HFF-Myc (cell line): Measurements from ENCODE around the gene SPIN2A.
"Not testable (repeated sequence)": the region's sequence is repeated elsewhere in the genome, so short reads cannot be mapped to it uniquely, and the experiment has no call there.

Experiments used
- DNase-seq: peaks from one replicate; pipeline ENCODE4 v3.0.0-alpha.2; 2011; ENCODE audit warnings: low read depth; ENCODE audit errors: extremely low read depth
- H3K4me3 ChIP-seq: replicated peaks from 2 replicates; pipeline ENCODE4 v1.5.1; 2011; ENCODE audit warnings: low read depth, mild to moderate bottlenecking, control low read depth, low read length
- TF ChIP-seq, protein P1 (sequence below): IDR thresholded peaks from 2 replicates; pipeline ENCODE4 v1.5.1; 2012; ENCODE audit warnings: mild to moderate bottlenecking, low read depth, low read length, control low read depth; ENCODE audit errors: missing control alignments

SPIN2A gene

DNA sequence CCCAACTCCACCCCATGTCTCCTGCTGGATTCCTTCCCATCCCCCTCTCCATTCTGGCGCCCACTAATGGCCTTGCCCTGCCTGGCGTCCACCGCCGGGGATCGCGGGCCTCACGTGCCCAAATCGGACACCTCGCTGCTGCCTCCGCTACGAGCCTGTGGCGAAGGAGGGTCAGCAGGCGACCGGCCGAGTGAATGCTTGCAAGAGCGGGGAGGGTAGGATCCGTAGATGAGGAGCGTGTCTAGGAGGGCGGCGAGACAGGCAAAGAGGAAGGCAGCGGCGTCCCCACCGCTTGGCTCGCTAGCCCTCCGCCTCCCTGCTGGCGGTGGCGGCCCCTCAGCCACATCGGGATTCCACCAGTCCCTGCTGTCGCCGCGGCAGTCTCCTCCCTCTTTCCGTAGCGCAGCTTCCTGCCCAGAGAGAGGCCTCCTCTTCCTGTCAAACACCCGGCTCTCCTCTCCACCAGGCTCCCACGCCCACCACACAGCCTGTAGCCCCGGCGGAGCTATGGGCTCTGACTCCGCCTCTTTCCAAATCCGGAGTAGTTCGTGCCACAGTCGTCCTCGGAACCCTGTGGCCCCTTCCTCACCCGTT is 15.9 kb downstream of the SPIN2A start, which contains the start of gene SPIN2B:
SPIN2B (minus strand) TSS at position 387 of the 594 bp plus-strand sequence.
- TF ChIP-seq, protein P1, sequence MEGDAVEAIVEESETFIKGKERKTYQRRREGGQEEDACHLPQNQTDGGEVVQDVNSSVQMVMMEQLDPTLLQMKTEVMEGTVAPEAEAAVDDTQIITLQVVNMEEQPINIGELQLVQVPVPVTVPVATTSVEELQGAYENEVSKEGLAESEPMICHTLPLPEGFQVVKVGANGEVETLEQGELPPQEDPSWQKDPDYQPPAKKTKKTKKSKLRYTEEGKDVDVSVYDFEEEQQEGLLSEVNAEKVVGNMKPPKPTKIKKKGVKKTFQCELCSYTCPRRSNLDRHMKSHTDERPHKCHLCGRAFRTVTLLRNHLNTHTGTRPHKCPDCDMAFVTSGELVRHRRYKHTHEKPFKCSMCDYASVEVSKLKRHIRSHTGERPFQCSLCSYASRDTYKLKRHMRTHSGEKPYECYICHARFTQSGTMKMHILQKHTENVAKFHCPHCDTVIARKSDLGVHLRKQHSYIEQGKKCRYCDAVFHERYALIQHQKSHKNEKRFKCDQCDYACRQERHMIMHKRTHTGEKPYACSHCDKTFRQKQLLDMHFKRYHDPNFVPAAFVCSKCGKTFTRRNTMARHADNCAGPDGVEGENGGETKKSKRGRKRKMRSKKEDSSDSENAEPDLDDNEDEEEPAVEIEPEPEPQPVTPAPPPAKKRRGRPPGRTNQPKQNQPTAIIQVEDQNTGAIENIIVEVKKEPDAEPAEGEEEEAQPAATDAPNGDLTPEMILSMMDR: no peak
- peak; percentile 55 for DNase-seq
- H3K4me3 ChIP-seq: peak within 1 kb of the TSS; percentile 53

DNA sequence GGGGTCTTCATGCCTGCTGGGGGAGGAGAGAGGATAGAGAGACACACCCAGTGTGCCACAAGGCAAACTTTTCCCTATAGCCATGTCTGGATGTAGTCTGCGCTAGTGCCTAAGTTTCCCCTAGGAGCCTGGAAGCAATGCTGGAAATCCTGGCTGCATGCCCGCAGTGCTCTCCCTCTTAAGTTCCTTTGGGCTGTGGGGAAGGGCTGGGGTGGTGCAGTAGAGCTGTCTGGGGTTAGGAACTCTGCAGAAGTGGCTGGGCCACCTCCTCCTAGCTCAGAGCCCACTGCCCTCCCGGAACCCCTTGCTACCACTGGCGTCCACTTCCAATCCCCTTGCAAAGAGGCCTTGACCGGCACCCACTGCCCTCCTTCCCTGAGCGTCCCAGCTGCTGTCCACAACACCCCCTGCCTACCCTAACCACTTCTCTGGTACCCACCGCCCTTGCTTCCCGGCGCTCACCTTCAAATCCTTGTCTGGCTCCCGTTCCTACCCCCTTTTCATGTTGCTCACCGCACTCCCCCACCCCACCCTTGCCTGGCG is 16.5 kb downstream of the SPIN2A start:
- H3K4me3 ChIP-seq: peak overlapping the region; percentile 53
- DNase-seq: not testable (repeated sequence)

- no peak for DNase-seq
- TF ChIP-seq, protein P1: no peak
- no peak overlapping the region for H3K4me3 ChIP-seq
Observed at GRCh38 chrX:57119416-57119815, 17.8 kb downstream of the SPIN2A start.

- DNase-seq, H3K4me3 ChIP-seq: not testable (repeated sequence)
Observed at GRCh38 chrX:57117566-57117965, 19.6 kb downstream of the SPIN2A start.

- TF ChIP-seq, protein P1: no peak
- DNase-seq: no peak
- no peak overlapping the region for H3K4me3 ChIP-seq
Observed at GRCh38 chrX:57104921-57105398, 32.2 kb downstream of the SPIN2A start.

GRCh38 chrX:57104406-57104805 is 32.8 kb downstream of the SPIN2A start:
- H3K4me3 ChIP-seq: no peak overlapping the region
- DNase-seq: no peak
- TF ChIP-seq, protein P1: no peak

DNA sequence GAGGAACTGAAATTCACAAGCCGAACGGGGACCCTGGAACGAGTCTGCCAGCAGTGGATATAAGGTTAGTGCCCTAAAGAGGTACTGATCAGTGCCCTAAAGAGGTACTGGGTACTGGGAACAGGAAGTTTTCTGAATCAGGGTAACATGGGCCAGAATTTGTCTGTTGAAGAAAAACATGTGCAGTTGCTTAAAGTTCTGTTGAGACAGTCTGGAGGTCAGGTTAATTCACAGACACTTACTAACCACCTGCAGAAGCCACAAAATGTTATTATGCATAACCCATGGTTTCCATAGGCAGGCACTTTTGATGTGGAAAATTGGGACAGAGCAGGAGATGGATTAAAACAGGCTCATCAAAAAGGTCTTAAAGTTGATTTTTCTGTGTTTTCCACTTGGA is 33.7 kb downstream of the SPIN2A start:
- no peak overlapping the region for H3K4me3 ChIP-seq
- no peak for DNase-seq
- TF ChIP-seq, protein P1: no peak

- not testable (repeated sequence) for DNase-seq, H3K4me3 ChIP-seq
Observed at GRCh38 chrX:57102918-57103317, 34.3 kb downstream of the SPIN2A start.
